Esophagus squamous epithelium (tissue), 4 donors: ENCODE results near the gene DCC.

Experiments used
- POLR2A ChIP-seq, 4 donors: fragments of 450-650 bp; IDR thresholded peaks; one replicate each; pipeline ENCODE4 v1.6.1; 2017; ENCODE audit warnings: antibody characterized with exemption in 4 of 4, mild to moderate bottlenecking in 4 of 4, moderate library complexity in 3 of 4
- TF ChIP-seq, protein P1 (sequence below), 6 experiments: fragments of 450-650 bp in 4 of 6; fragments of 200-600 bp in 2 of 6; sonication (generic) in 2 of 6; IDR thresholded peaks; one replicate each; pipeline ENCODE4 v1.5.1; 2016 to 2019; ENCODE audit warnings: antibody characterized with exemption in 6 of 6, mild to moderate bottlenecking in 4 of 6, moderate library complexity in 4 of 6

DNA sequence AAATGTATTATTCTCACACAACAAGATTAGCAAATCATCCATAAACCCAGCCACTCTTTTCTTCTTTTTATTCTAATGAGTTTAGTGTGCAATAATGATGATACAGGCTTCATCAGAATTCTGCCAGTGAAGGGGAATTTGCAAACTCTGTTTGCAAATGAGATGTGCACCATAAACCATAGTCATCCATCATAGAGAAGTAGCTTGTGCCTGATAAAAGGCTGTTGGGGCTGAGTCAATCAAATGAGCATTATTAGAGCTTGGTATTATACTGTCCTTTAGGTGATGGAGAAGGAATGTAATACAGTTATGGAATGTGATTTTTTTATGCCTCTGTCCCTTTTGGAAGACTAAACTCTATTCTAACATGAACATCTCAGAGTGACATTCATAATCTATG, 101.8 kb downstream of the DCC start:
- no peak for TF ChIP-seq POLR2A (IDR thresholded peaks at IDR 0.05)
- TF ChIP-seq, protein P1, sequence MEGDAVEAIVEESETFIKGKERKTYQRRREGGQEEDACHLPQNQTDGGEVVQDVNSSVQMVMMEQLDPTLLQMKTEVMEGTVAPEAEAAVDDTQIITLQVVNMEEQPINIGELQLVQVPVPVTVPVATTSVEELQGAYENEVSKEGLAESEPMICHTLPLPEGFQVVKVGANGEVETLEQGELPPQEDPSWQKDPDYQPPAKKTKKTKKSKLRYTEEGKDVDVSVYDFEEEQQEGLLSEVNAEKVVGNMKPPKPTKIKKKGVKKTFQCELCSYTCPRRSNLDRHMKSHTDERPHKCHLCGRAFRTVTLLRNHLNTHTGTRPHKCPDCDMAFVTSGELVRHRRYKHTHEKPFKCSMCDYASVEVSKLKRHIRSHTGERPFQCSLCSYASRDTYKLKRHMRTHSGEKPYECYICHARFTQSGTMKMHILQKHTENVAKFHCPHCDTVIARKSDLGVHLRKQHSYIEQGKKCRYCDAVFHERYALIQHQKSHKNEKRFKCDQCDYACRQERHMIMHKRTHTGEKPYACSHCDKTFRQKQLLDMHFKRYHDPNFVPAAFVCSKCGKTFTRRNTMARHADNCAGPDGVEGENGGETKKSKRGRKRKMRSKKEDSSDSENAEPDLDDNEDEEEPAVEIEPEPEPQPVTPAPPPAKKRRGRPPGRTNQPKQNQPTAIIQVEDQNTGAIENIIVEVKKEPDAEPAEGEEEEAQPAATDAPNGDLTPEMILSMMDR (IDR thresholded peaks at IDR 0.05): no peak
